Vagina (tissue), 2 donors: ENCODE measurements around the gene ANKRD11.

Source experiments
- CTCF ChIP-seq, 3 experiments: fragments of 450-650 bp in 2 of 3; fragments of 200-600 bp in 1 of 3; sonication (generic) in 1 of 3; IDR thresholded peaks; one replicate each; pipeline ENCODE4 v1.5.1; 2017 to 2019; ENCODE audit warnings: antibody characterized with exemption in 3 of 3, mild to moderate bottlenecking in 2 of 3, moderate library complexity in 2 of 3
- POLR2A ChIP-seq, 2 donors: fragments of 450-650 bp; IDR thresholded peaks; one replicate each; pipeline ENCODE4 v1.6.1; 2017; ENCODE audit warnings: antibody characterized with exemption in 2 of 2, mild to moderate bottlenecking in 2 of 2, moderate library complexity in 2 of 2
- POLR2AphosphoS5 ChIP-seq, 2 donors: sonication (generic); formaldehyde crosslinking; IDR thresholded peaks; one replicate each; pipeline ENCODE4 v1.9.0; 2017; ENCODE audit warnings: antibody characterized with exemption in 2 of 2, mild to moderate bottlenecking in 2 of 2, low read depth in 1 of 2; ENCODE audit not compliant: insufficient read depth in 1 of 2

- TF ChIP-seq CTCF (IDR thresholded peaks at IDR 0.05) (no peak), POLR2AphosphoS5 (IDR thresholded peaks at IDR 0.05; ENCODE audit: insufficient read depth in 1 of 2, low read depth in 1 of 2) (no peak), POLR2A (IDR thresholded peaks at IDR 0.05) (no peak)
These were observed 118.3 kb downstream of the ANKRD11 start for GRCh38 chr16:89371968-89372634.
